ENCODE measurements around the gene HSF2BP. TPM values are rescaled to one million over a fixed set of nuclear protein-coding genes. Genes with fewer than 3 reads are reported as not detected.
"Not testable (repeated sequence)": the region's sequence is repeated elsewhere in the genome, so short reads cannot be mapped to it uniquely, and the experiment has no call there.

The HSF2BP gene
- total RNA-seq, 2 experiments from 2014 or later, result 0.15 to 0.40 TPM

GRCh38 chr21:43618940-43619339 lies 40.3 kb downstream of the HSF2BP start:
- Mint-ChIP-seq H3K36me3 (ENCODE audit: low read depth) (peaks cover 6% of the 10 kb centered on the region), H3K27me3 (peaks cover 17% of the 10 kb centered on the region), H3K9me3 (peaks cover 10% of the 10 kb centered on the region), H3K4me1 (peaks cover 15% of the 10 kb centered on the region), H3K27ac (no peak overlapping the region), H3K4me3 (no peak overlapping the region)
- ChIA-PET CTCF (no interaction called here), POLR2A (no interaction called here)
- DNase-seq, result no peak

DNA sequence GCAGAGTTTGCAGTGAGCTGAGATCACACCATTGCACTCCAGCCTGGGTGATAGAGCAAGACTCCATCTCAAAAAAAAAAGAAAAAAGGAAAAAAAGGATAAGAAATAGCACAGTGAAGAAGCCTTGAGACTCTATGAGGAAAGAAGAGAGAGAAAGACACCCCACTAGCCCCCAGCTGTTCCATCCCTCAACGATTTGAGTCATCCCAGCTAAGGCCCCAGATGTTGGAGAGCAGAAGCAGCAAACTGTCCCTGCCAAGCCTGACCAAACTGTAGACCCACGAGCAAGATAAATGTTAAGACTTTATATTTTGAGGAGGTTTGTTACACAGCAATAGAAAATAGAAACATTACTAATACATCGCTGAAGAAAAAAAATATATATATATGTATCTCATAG lies 42.4 kb downstream of the HSF2BP start:
- H3K9me3 Mint-ChIP-seq, result peaks cover 10% of the 10 kb centered on the region
- H3K27me3 Mint-ChIP-seq; CTCF ChIA-PET; DNase-seq; H3K36me3 Mint-ChIP-seq (ENCODE audit: low read depth); H3K27ac Mint-ChIP-seq; POLR2A ChIA-PET; H3K4me3 Mint-ChIP-seq: not testable (repeated sequence)
- peaks cover 24% of the 10 kb centered on the region for H3K4me1 Mint-ChIP-seq

GRCh38 chr21:43614839-43615238 lies 44.4 kb downstream of the HSF2BP start:
- CTCF ChIA-PET, result no interaction called here

DNA sequence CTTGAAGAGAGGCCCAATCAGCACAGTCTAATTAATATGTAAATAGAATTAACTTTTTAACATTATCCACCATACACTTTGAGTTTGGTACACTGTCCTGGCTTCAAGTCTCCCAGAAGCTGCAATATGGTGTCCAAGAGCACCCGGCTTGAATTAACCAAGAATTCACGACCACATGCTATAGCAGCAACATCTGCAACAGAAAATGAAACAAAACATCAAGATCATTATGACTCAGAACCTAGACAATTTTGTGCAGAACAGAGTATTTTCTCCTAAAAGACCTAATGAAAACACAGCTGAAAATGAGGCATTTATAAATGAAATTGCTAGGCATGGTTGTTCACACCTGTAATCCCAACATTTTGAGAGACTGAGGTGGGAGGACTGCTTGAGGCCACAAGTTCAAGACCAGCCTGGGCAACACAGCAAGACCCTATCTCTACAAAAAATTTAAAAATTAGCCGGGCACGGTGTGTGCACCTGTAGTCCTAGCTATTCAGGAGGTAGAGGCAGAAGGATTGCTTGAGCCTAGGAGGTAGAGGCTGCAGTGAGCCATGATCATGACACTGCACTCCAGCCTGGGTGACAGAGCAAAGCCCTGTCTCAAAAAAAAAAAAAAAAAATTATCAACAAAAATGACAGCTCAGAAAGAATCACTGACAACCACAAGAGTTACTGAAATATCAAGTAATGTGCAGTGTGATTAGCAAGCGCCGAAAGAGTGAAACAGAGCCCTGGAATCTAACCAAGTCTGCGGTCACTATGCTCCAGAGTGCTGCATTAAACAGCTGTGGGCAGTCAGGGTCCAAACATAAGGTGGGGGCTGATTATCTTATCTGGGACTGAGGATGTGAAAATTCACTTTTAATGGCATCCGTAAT lies 45.3 kb downstream of the HSF2BP start:
- peaks cover 13% of the 10 kb centered on the region for H3K4me1 Mint-ChIP-seq
- no peak for DNase-seq
- H3K4me3 Mint-ChIP-seq, result no peak overlapping the region
- CTCF ChIA-PET, result interaction anchor here (1.4 to 2.3 kb wide), 2 partner anchors 17 to 31 kb away, joined by 3 to 7 read pairs; no protein-coding TSS in a partner anchor
- H3K27me3 Mint-ChIP-seq, result peaks cover 3% of the 10 kb centered on the region
- no peaks in the 10 kb centered on the region for H3K9me3 Mint-ChIP-seq
- H3K36me3 Mint-ChIP-seq (ENCODE audit: low read depth), result no peaks in the 10 kb centered on the region
- no peak overlapping the region for H3K27ac Mint-ChIP-seq
- POLR2A ChIA-PET, result no interaction called here

More at GRCh38 chr21:43614839-43615238, 44.4 kb downstream of the HSF2BP start:
- no peak overlapping the region for H3K4me3 Mint-ChIP-seq
- POLR2A ChIA-PET, result interaction anchor here (1.2 kb wide), 1 partner anchor 30 kb away, joined by 3 read pairs; no protein-coding TSS in a partner anchor
- no peak for DNase-seq
- H3K27ac Mint-ChIP-seq, result no peak overlapping the region
- H3K9me3 Mint-ChIP-seq, result peaks cover 1% of the 10 kb centered on the region
- no peaks in the 10 kb centered on the region for H3K27me3 Mint-ChIP-seq
- H3K36me3 Mint-ChIP-seq (ENCODE audit: low read depth), result no peaks in the 10 kb centered on the region
- peaks cover 13% of the 10 kb centered on the region for H3K4me1 Mint-ChIP-seq

DNA sequence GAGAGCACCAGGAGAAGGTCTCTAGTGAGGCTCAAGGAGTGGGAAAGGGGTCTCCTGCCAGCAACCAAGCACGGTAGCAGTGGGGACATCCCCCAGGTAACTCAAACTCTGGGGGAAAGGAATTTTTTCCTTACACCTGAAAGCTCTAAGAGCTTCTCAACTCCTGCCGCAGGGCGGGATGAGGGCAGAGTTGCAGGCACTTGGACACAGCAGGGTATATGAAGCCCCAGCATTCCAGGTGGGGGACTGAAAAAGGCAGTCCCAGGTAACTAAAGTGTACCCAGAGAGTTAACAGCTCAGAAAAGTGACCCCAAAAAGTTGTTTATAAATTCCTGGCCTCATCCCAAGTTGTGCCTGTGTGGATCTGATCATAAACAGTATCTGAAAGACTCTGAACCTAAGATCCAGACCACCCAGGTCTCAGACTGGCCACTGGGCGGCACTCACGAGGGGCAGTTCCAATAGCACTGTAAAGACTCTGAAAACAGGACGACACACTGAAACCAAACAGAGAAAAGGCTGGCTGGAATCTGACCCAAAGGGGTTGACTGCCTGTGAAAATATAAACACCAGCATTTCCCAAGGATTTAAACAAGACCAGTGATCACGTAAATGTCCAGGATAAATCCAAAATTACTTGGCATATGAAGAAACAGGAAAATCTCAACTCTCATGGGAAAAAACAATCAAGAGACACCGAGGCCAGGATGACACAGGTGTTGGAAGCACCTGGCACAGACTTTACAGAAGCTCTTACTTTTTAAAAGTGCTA lies 47.5 kb downstream of the HSF2BP start:
- POLR2A ChIA-PET, result no interaction called here

GRCh38 chr21:43609501-43610340 lies 49.6 kb downstream of the HSF2BP start:
- Mint-ChIP-seq H3K9me3 (no peaks in the 10 kb centered on the region), H3K4me3 (no peak overlapping the region), H3K27me3 (peaks cover 7% of the 10 kb centered on the region), H3K4me1 (peaks cover 17% of the 10 kb centered on the region), H3K36me3 (ENCODE audit: low read depth) (no peaks in the 10 kb centered on the region), H3K27ac (no peak overlapping the region)
- DNase-seq, result no peak
- CTCF ChIA-PET, result no interaction called here
- POLR2A ChIA-PET, result no interaction called here

More for the DNA sequence above, 47.5 kb downstream of the HSF2BP start:
- H3K9me3 Mint-ChIP-seq, result no peaks in the 10 kb centered on the region
- peaks cover 17% of the 10 kb centered on the region for H3K4me1 Mint-ChIP-seq
- peaks cover 7% of the 10 kb centered on the region for H3K27me3 Mint-ChIP-seq
- no peak overlapping the region for H3K4me3 Mint-ChIP-seq
- H3K27ac Mint-ChIP-seq, result no peak overlapping the region
- DNase-seq, result peak; percentile 24
- no peaks in the 10 kb centered on the region for H3K36me3 Mint-ChIP-seq (ENCODE audit: low read depth)
- CTCF ChIA-PET, result interaction anchor here (1.8 to 2.3 kb wide), 2 partner anchors 10 to 34 kb away, joined by 5 to 7 read pairs; no protein-coding TSS in a partner anchor

DNA sequence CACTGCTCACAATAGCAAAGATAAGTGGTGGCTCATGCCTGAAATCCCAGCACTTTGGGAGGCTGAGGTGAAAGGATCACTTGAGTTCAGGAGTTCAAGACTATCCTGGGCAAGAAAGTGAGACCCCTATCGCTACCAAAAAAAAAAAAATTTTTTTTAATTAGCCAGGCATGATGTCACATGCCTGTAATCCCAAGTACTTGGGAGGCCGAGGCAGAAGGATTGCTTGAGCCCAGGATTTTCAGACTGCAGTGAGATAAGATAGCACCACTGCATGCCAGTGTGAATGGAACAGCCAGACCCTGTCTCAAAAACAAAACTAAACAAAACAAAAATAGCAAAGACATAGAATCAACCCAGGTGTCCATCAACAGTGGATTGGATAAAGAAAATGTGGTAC lies 50.6 kb downstream of the HSF2BP start:
- Mint-ChIP-seq H3K9me3 (no peaks in the 10 kb centered on the region), H3K4me3 (no peak overlapping the region), H3K27ac (no peak overlapping the region), H3K36me3 (ENCODE audit: low read depth) (no peaks in the 10 kb centered on the region), H3K4me1 (peaks cover 10% of the 10 kb centered on the region), H3K27me3 (peaks cover 7% of the 10 kb centered on the region)
- ChIA-PET CTCF (no interaction called here), POLR2A (no interaction called here)
- DNase-seq, result no peak

DNA sequence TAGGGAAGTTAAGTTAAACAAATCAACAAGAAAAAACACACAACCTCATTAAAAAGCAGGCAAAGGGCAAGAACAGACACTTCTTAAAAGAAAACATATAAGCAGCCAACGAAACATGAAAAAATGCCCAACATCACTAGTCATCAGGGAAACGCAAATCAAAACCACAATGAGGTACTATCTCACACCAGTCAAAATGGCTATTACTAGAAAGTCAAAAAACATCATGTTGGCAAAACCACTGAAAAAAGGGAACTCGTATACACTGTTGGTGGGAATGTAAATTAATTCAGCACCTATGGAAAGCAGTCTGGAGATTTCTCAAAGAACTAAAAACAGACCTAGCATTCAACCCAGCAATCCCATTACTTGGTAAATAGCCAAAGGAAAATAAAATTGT lies 51.1 kb downstream of the HSF2BP start:
- Mint-ChIP-seq H3K4me3 (no peak overlapping the region), H3K27me3 (peaks cover 7% of the 10 kb centered on the region), H3K9me3 (no peaks in the 10 kb centered on the region), H3K36me3 (ENCODE audit: low read depth) (no peaks in the 10 kb centered on the region), H3K4me1 (peaks cover 6% of the 10 kb centered on the region), H3K27ac (no peak overlapping the region)
- DNase-seq, result no peak
- ChIA-PET POLR2A (no interaction called here), CTCF (no interaction called here)

DNA sequence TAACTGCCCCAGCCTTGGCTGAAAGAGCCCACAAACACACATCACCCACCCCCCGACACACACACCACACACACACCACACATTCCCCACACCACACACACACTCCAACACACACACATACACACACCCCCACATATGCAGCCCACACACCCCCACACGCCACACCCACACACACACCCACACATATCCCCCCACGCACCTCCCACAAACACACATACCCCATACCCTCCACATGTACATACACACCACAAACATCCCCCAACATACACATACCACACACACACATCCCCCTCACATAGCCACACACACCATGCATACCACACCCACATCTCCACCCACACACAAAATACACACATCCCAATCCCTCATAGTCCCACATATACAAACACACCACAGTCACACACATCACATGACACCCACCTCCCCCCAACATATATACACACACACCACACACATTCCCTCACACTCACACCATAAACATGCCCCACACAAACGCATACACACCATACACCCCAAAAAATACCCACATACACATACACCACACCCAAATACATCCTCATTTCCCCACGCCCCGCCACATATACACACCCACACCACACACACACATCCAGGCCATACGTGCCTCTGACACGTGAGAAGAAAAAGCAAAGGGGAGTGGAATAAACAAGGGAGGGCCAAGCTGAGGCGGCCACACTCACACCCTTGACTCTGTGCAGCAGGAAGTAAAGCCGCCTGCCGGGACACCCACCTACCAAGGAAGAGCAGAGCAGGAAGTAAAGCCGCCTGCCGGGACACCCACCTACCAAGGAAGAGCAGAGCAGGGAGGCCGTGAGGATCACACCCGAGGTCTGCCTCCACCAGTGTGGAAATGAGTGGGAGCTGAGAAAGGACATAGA lies 53.7 kb downstream of the HSF2BP start:
- Mint-ChIP-seq H3K27ac (no peak overlapping the region), H3K27me3 (peaks cover 9% of the 10 kb centered on the region), H3K4me1 (peaks cover 10% of the 10 kb centered on the region), H3K4me3 (no peak overlapping the region), H3K36me3 (ENCODE audit: low read depth) (no peaks in the 10 kb centered on the region), H3K9me3 (no peaks in the 10 kb centered on the region)
- ChIA-PET POLR2A (no interaction called here), CTCF (no interaction called here)
- DNase-seq, result no peak

DNA sequence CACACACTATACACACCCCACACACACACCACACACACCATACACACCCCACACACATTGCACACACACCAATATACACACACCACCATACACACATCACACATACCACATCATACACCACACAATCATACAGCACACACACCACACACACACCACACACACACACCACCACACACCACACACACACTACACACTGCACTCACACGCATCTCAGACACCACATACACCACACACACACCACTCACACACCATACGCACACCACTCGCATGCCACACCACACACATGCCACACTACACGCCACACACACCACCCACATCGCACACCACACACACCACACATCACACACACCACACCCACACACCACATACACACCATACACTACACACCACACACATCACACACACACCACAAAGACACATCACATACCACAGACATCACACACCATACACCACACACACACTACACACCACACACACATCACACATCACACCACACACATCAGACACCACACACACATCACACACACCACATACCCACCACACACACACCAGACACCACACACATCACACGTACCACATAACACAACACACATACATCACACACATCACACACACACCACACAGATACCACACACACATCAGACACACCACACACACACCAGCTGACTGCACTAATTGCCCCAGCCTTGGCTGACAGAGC lies 54.6 kb downstream of the HSF2BP start:
- ChIA-PET POLR2A (no interaction called here), CTCF (no interaction called here)
- Mint-ChIP-seq H3K4me1 (peaks cover 10% of the 10 kb centered on the region), H3K27ac (no peak overlapping the region), H3K9me3 (no peaks in the 10 kb centered on the region), H3K36me3 (ENCODE audit: low read depth) (no peaks in the 10 kb centered on the region), H3K4me3 (no peak overlapping the region), H3K27me3 (peaks cover 9% of the 10 kb centered on the region)
- no peak for DNase-seq

DNA sequence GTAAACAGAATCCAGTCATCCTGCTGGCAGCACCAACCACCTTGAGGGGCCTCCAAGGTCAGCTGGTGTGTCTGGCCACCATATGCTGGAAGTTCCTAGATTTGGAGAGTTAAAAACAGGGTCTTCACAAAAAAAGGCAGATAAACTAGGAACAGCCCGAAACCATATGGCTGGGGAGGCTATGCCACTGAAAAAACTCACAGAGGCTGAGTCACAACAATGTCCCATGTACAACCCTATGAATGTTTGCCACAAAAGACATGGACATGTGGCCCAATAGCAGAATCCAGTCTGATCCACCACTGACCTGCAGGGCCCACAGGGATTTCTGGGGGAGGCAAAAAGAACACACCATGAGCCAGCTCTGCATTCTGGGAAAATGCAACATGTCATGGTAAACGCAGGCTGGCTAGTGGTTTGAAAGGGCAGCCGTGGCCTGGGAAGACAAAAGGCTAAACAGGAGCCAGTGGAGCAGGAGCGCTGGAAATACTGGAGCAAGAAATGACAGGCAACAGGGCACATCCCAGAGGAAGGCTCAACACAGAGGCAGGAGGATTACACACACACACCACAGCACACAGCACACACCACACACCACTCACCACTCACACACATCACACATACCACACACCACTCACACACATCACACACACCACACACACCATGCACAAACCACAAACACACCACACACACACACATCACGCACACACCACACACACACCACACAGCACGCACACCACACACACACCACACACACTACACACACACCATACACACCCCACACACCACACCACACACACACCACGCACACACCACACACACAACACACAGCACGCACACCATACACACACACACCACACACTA lies 55.4 kb downstream of the HSF2BP start:
- no peak for DNase-seq
- POLR2A ChIA-PET, result no interaction called here
- CTCF ChIA-PET, result no interaction called here

More for the DNA sequence above, 55.4 kb downstream of the HSF2BP start:
- Mint-ChIP-seq H3K4me1 (peaks cover 10% of the 10 kb centered on the region), H3K27ac (no peak overlapping the region), H3K9me3 (no peaks in the 10 kb centered on the region), H3K4me3 (no peak overlapping the region), H3K27me3 (peaks cover 7% of the 10 kb centered on the region), H3K36me3 (ENCODE audit: low read depth) (no peaks in the 10 kb centered on the region)
